ENCODE measurements around the gene SEMA5A.

The SEMA5A gene

DNA sequence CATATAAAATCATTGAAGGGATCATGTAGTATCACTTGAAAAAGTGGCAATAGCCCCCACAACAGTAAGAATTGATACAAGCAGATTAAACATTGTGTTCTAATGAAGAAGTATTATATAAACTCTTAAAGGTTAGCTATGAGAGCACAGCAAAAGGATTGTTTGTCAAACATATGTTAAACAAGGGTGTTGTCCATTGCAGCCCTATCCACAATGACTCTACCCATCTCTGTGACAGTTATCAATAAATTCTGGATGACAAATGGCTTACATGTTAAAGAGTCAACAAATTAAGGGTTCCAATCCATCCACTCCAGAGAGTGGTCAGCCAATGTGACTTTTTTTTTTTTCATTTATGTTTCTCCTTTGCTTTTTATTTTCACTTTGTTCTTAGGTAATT lies 238.7 kb downstream of the SEMA5A start:
- DNase-seq, result no peak
- no peak overlapping the region for H3K4me2 ChIP-seq (ENCODE audit: low read length)
- H2AK5ac ChIP-seq (ENCODE audit: low read length), result no peak overlapping the region
- H4K8ac ChIP-seq (ENCODE audit: low read depth, low read length), result no peak overlapping the region
- no peaks in the 10 kb centered on the region for H3K79me1 ChIP-seq (ENCODE audit: low read length)
- no peak overlapping the region for H3K9ac ChIP-seq (ENCODE audit: low read length)
- H3K36me3 ChIP-seq (ENCODE audit: control insufficient read depth, insufficient read depth, low read length), result no peaks in the 10 kb centered on the region
- H3K4me1 ChIP-seq (ENCODE audit: control insufficient read depth, low read depth, low read length), result no peaks in the 10 kb centered on the region
- no peak overlapping the region for H3K27ac ChIP-seq (ENCODE audit: low read depth, low read length)
- no peaks in the 10 kb centered on the region for H3K27me3 ChIP-seq (ENCODE audit: insufficient read depth, low read length, poor library complexity)
- no peak overlapping the region for H2BK5ac ChIP-seq (ENCODE audit: low read length)
- H3K18ac ChIP-seq (ENCODE audit: low read length), result no peak overlapping the region
- no peaks in the 10 kb centered on the region for H3K79me2 ChIP-seq (ENCODE audit: control insufficient read depth, insufficient read depth, low read length)
- H3K4ac ChIP-seq (ENCODE audit: low read depth, low read length), result no peak overlapping the region
- no peak overlapping the region for H3K4me3 ChIP-seq (ENCODE audit: low read length)
- no peak overlapping the region for H2BK120ac ChIP-seq (ENCODE audit: low read depth, low read length)
- no peak overlapping the region for H4K5ac ChIP-seq (ENCODE audit: low read length)
- H2BK15ac ChIP-seq (replicated peaks; ENCODE audit: low read depth), result no peak overlapping the region
- H3K56ac ChIP-seq (ENCODE audit: low read length), result no peak overlapping the region
- no peak overlapping the region for H3K23ac ChIP-seq (ENCODE audit: low read length)

DNA sequence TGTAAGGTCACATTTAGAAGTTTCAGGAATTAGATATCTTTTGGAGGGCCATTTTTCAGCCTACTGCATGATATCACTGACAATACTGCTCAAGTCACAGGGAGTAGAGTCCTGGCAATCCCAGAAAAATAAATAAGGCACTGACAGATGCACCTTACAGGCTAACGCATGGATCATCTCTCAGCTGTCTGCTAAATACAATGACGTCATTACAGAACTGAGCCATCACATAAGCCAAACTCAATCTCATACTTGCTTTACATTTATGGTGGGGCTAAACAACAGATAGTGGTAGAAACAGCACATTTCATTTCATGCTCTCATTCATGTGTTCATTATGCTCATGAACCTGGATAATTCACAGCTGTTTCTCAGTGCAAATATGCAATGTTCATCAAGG lies 243.7 kb downstream of the SEMA5A start:
- no peak overlapping the region for H3K4me3 ChIP-seq (ENCODE audit: low read length)
- no CpG with 5 or more reads among the region's 2 CpGs for WGBS (ENCODE audit: extremely low coverage, insufficient coverage, low lambda C conversion rate)
- no peak overlapping the region for H2BK15ac ChIP-seq (replicated peaks; ENCODE audit: low read depth)
- no peak overlapping the region for H4K5ac ChIP-seq (ENCODE audit: low read length)
- H3K36me3 ChIP-seq (ENCODE audit: control insufficient read depth, insufficient read depth, low read length), result no peaks in the 10 kb centered on the region
- H2BK5ac ChIP-seq (ENCODE audit: low read length), result no peak overlapping the region
- no peaks in the 10 kb centered on the region for H3K27me3 ChIP-seq (ENCODE audit: insufficient read depth, low read length, poor library complexity)
- no peak overlapping the region for H2BK120ac ChIP-seq (ENCODE audit: low read depth, low read length)
- no peak for DNase-seq
- H3K4ac ChIP-seq (ENCODE audit: low read depth, low read length), result no peak overlapping the region
- no peaks in the 10 kb centered on the region for H3K79me1 ChIP-seq (ENCODE audit: low read length)
- no peak overlapping the region for H3K56ac ChIP-seq (ENCODE audit: low read length)
- no peaks in the 10 kb centered on the region for H3K79me2 ChIP-seq (ENCODE audit: control insufficient read depth, insufficient read depth, low read length)
- H2AK5ac ChIP-seq (ENCODE audit: low read length), result no peak overlapping the region
- H3K18ac ChIP-seq (ENCODE audit: low read length), result no peak overlapping the region
- no peaks in the 10 kb centered on the region for H3K4me1 ChIP-seq (ENCODE audit: control insufficient read depth, low read depth, low read length)
- H3K4me2 ChIP-seq (ENCODE audit: low read length), result no peak overlapping the region
- no peak overlapping the region for H3K27ac ChIP-seq (ENCODE audit: low read depth, low read length)
- H3K9ac ChIP-seq (ENCODE audit: low read length), result no peak overlapping the region
- H4K8ac ChIP-seq (ENCODE audit: low read depth, low read length), result no peak overlapping the region
- no peak overlapping the region for H3K23ac ChIP-seq (ENCODE audit: low read length)

DNA sequence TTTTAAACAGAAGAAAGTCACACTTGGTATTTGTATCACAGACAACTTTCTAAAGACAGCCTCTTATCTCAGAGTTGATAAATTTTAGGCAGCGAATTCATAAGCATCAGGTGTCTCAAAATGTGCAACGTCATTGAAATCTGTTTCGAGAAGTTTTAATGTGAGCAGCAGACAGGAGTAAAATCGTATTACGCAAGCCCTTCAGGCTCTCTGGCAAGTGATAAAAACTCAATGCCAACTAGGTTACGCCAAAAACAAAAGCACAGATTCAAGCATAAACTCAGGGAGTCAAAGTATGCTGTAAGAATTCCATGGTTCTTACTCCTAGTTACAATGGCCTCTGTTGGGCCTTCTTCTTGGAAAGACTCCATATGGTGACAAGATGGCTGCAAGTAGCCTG lies 244.7 kb downstream of the SEMA5A start:
- Histone ChIP-seq H3K18ac (ENCODE audit: low read length) (no peak overlapping the region), H4K5ac (ENCODE audit: low read length) (no peak overlapping the region), H3K27me3 (ENCODE audit: insufficient read depth, low read length, poor library complexity) (no peaks in the 10 kb centered on the region), H3K9ac (ENCODE audit: low read length) (no peak overlapping the region), H3K79me1 (ENCODE audit: low read length) (no peaks in the 10 kb centered on the region), H2BK120ac (ENCODE audit: low read depth, low read length) (no peak overlapping the region), H3K56ac (ENCODE audit: low read length) (no peak overlapping the region), H3K36me3 (ENCODE audit: control insufficient read depth, insufficient read depth, low read length) (no peaks in the 10 kb centered on the region), H3K27ac (ENCODE audit: low read depth, low read length) (no peak overlapping the region), H2BK15ac (replicated peaks; ENCODE audit: low read depth) (no peak overlapping the region), H4K8ac (ENCODE audit: low read depth, low read length) (no peak overlapping the region), H3K79me2 (ENCODE audit: control insufficient read depth, insufficient read depth, low read length) (no peaks in the 10 kb centered on the region), H3K23ac (ENCODE audit: low read length) (no peak overlapping the region), H3K4me2 (ENCODE audit: low read length) (no peak overlapping the region), H3K4me1 (ENCODE audit: control insufficient read depth, low read depth, low read length) (no peaks in the 10 kb centered on the region), H2AK5ac (ENCODE audit: low read length) (no peak overlapping the region), H2BK5ac (ENCODE audit: low read length) (no peak overlapping the region), H3K4ac (ENCODE audit: low read depth, low read length) (no peak overlapping the region), H3K4me3 (ENCODE audit: low read length) (no peak overlapping the region)
- DNase-seq, result no peak
- no CpG with 5 or more reads among the region's 6 CpGs for WGBS (ENCODE audit: extremely low coverage, insufficient coverage, low lambda C conversion rate)

DNA sequence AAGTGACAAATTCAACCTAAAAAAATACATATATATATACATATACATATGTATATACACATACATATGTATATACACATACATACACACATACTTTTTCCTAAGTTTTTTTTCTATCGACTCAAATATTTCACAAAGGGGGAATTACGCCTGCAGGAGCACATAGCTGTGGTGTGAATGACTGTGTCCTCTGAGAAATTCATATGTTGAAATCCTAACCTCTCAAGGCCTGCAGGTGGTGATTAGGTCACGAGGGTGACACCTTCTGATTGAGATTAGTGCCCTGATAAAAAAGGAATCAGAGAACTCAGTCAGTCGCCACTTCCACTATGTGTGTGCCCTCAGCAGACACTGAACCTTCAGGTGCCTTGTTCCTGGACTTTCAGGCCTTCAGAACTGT lies 248.7 kb downstream of the SEMA5A start:
- Histone ChIP-seq H3K9ac (ENCODE audit: low read length) (no peak overlapping the region), H4K5ac (ENCODE audit: low read length) (no peak overlapping the region), H2BK120ac (ENCODE audit: low read depth, low read length) (no peak overlapping the region), H2BK15ac (replicated peaks; ENCODE audit: low read depth) (no peak overlapping the region), H3K36me3 (ENCODE audit: control insufficient read depth, insufficient read depth, low read length) (no peaks in the 10 kb centered on the region), H3K27ac (ENCODE audit: low read depth, low read length) (no peak overlapping the region), H3K4me2 (ENCODE audit: low read length) (no peak overlapping the region), H3K18ac (ENCODE audit: low read length) (no peak overlapping the region), H2AK5ac (ENCODE audit: low read length) (no peak overlapping the region), H3K4ac (ENCODE audit: low read depth, low read length) (no peak overlapping the region), H3K4me1 (ENCODE audit: control insufficient read depth, low read depth, low read length) (no peaks in the 10 kb centered on the region), H3K56ac (ENCODE audit: low read length) (no peak overlapping the region), H2BK5ac (ENCODE audit: low read length) (no peak overlapping the region), H3K23ac (ENCODE audit: low read length) (no peak overlapping the region), H3K79me2 (ENCODE audit: control insufficient read depth, insufficient read depth, low read length) (no peaks in the 10 kb centered on the region), H4K8ac (ENCODE audit: low read depth, low read length) (no peak overlapping the region), H3K27me3 (ENCODE audit: insufficient read depth, low read length, poor library complexity) (no peaks in the 10 kb centered on the region), H3K79me1 (ENCODE audit: low read length) (no peaks in the 10 kb centered on the region), H3K4me3 (ENCODE audit: low read length) (no peak overlapping the region)
- peak; percentile 69 for DNase-seq
- no CpG with 5 or more reads among the region's 4 CpGs for WGBS (ENCODE audit: extremely low coverage, insufficient coverage, low lambda C conversion rate)

DNA sequence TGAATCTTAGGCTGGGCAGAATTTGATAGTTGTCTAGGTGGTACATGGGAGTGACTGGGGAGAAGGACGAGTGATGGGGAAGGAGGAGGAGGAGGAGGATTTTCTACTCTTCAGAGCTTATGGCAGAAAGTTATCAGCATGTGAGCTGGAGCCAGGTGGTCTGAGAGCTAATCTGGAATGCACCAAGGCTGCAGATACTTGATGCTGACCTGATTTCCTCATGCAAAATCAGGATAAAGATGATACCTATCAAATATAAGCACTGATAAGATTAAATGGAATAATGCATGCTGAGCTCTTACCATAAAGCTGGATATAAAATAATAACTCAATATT lies 250.4 kb downstream of the SEMA5A start:
- H3K79me1 ChIP-seq (ENCODE audit: low read length), result no peaks in the 10 kb centered on the region
- no peak overlapping the region for H2BK15ac ChIP-seq (replicated peaks; ENCODE audit: low read depth)
- WGBS (ENCODE audit: extremely low coverage, insufficient coverage, low lambda C conversion rate), result no CpG with 5 or more reads among the region's 1 CpG
- H3K23ac ChIP-seq (ENCODE audit: low read length), result no peak overlapping the region
- no peak overlapping the region for H3K4me2 ChIP-seq (ENCODE audit: low read length)
- DNase-seq, result no peak
- H3K4ac ChIP-seq (ENCODE audit: low read depth, low read length), result no peak overlapping the region
- no peak overlapping the region for H3K56ac ChIP-seq (ENCODE audit: low read length)
- H2AK5ac ChIP-seq (ENCODE audit: low read length), result no peak overlapping the region
- no peaks in the 10 kb centered on the region for H3K36me3 ChIP-seq (ENCODE audit: control insufficient read depth, insufficient read depth, low read length)
- no peak overlapping the region for H3K4me3 ChIP-seq (ENCODE audit: low read length)
- H3K27me3 ChIP-seq (ENCODE audit: insufficient read depth, low read length, poor library complexity), result no peaks in the 10 kb centered on the region
- no peak overlapping the region for H4K5ac ChIP-seq (ENCODE audit: low read length)
- H2BK5ac ChIP-seq (ENCODE audit: low read length), result no peak overlapping the region
- no peak overlapping the region for H3K18ac ChIP-seq (ENCODE audit: low read length)
- no peaks in the 10 kb centered on the region for H3K79me2 ChIP-seq (ENCODE audit: control insufficient read depth, insufficient read depth, low read length)
- H4K8ac ChIP-seq (ENCODE audit: low read depth, low read length), result no peak overlapping the region
- no peak overlapping the region for H3K9ac ChIP-seq (ENCODE audit: low read length)
- no peak overlapping the region for H3K27ac ChIP-seq (ENCODE audit: low read depth, low read length)
- no peak overlapping the region for H2BK120ac ChIP-seq (ENCODE audit: low read depth, low read length)
- H3K4me1 ChIP-seq (ENCODE audit: control insufficient read depth, low read depth, low read length), result no peaks in the 10 kb centered on the region

DNA sequence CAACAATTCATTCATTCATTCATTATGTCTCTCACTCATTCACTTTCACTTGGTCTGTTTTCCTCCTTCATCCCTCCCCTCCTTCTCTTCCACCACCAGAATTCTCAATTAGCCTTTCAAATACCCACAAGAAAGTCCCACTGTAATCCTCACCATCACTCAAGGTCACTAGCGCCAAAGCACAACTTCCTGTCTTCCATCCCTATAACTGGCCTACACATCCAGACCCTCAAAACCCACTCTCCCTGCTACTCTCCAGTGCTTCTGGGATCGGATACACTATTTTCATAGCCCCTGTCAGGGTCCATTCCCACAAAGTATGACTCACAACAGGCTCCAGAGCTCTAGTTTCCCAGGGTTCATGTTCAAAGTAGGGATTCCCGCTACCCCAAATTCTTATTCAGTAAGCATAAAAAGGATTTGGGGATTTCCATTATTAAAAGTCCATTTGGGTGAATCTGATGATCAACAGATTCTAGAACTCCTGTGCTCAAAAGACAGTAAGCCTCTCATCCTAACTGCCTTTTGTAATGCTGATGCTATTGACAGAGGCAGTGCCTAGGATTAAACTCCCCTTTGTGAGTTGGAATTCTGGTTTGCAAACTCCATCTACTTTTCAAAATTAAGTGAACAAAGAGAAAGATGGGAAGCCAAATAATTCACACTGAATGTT lies 250.9 kb downstream of the SEMA5A start:
- Histone ChIP-seq H3K27ac (ENCODE audit: low read depth, low read length) (no peak overlapping the region), H3K4ac (ENCODE audit: low read depth, low read length) (no peak overlapping the region), H4K8ac (ENCODE audit: low read depth, low read length) (no peak overlapping the region), H2BK15ac (replicated peaks; ENCODE audit: low read depth) (no peak overlapping the region), H3K18ac (ENCODE audit: low read length) (no peak overlapping the region), H2BK5ac (ENCODE audit: low read length) (no peak overlapping the region), H3K4me3 (ENCODE audit: low read length) (no peak overlapping the region), H3K79me1 (ENCODE audit: low read length) (no peaks in the 10 kb centered on the region), H3K56ac (ENCODE audit: low read length) (no peak overlapping the region), H2BK120ac (ENCODE audit: low read depth, low read length) (no peak overlapping the region), H3K9ac (ENCODE audit: low read length) (no peak overlapping the region), H3K79me2 (ENCODE audit: control insufficient read depth, insufficient read depth, low read length) (no peaks in the 10 kb centered on the region), H2AK5ac (ENCODE audit: low read length) (no peak overlapping the region), H3K27me3 (ENCODE audit: insufficient read depth, low read length, poor library complexity) (no peaks in the 10 kb centered on the region), H3K4me1 (ENCODE audit: control insufficient read depth, low read depth, low read length) (no peaks in the 10 kb centered on the region), H4K5ac (ENCODE audit: low read length) (no peak overlapping the region), H3K36me3 (ENCODE audit: control insufficient read depth, insufficient read depth, low read length) (no peaks in the 10 kb centered on the region), H3K23ac (ENCODE audit: low read length) (no peak overlapping the region), H3K4me2 (ENCODE audit: low read length) (no peak overlapping the region)
- no CpG with 5 or more reads among the region's 3 CpGs for WGBS (ENCODE audit: extremely low coverage, insufficient coverage, low lambda C conversion rate)
- DNase-seq, result no peak
